Measurements from ENCODE around the gene RPL10.
A peak's percentile ranks its signal among the peaks of the same experiment; 100 is the strongest.

RPL10 gene

DNA sequence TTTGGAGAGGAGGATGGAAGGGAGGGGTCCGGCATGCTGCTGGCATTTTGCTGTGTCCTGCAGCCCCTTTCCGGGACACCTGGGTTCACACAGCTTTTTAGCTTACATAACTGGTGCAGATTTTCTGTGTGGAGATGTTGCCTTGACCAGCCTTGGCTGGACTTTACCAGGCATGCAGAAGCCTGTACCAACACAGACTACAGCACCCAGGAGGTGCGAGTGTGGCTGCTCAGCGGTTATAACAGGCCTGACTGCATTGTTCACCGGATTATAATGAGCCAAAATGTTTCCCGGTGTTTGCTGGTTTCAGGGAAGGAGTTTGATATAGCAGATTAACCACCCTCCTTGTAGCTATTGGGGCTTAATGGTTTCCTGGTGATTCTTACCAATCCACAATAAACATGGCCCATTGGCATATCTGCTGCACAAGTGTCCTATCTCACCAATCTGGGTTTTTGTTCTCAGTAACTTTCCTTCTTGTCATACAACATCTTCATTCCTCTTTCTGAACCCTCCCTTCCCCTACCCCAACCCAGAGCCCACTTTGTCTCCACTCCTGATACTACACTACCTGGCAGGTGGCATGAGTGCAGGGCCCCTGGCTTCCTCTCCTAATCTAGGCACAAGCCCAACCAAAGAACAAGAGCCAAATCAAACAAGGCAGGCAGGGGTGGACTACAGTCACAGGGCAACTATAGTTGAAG lies 3.9 kb downstream of the RPL10 start:
- DNase-seq = no peak

DNA sequence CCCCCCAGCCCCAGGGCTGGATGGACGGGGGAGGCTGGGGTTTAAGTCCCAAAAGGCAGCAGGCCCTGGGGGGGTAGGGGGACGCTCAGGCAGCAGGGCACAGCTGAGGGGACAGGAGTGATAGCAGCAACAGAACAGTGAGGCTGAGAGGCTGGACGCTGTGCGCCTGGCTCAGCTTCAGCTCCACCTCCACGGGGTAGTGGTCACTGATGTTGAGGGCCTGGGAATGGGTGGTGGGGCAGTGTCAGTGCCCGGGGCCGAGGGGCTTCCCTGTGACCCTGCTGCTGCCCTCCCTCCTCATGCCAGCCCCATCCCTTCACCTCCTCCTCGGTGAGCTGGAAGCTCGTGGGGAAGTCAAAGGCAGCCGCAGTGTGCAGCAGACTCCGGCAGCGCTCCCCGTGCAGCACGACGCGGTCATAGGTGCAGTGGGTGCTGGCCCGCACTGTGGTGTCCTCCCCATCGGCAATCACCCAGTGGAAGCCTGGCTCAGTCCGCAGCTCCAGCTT lies 4.5 kb downstream of the RPL10 start:
- DNase-seq = no peak

- DNase-seq = no peak
These were observed 5.0 kb downstream of the RPL10 start for GRCh38 chrX:154403192-154403591.

DNA sequence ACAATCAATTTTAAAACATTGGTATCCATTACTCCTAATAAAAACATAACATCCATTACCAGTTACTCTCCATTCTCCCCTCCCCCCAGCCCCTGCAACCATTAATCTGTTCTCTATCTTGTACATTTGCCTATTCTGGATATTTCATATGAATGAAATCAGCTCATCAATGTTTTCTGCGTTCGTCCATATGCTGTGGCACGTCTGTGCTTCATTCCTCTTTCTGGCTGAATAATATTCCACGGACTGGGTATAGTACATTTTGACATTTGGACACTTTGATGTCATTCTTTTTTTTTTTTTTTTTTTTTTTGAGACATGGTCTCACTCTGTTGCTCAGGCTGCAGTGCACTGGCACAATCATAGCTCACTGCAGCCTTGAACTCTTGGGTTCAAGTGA lies 5.7 kb downstream of the RPL10 start:
- DNase-seq = no peak

DNA sequence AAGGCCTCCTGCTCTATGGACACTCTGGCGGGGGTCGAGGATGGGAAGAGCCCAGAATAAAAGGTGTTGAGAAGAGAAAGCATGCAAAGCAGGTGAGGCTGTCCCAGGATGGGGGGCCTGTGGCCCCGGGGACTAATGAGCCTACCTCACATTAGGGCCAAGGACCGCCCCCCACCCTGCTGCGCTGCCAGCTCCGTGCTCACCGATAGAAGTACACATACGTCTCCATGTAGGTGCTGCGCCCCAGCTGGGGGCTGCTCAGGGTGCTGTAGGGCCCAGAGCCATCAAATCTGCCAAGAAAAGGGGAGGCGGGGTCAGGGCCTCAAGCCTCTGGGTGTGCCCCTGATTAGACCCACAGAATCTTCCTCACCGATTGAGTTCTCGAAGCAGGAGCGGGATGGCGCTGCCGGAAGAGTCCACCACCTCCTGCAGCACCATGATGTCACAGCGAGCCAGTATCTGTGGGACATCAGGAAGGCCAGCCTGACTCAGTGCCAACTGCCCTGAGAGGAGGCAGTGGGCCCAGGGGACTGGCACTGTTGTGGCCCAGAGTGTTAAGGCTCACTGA lies 6.5 kb downstream of the RPL10 start:
- no peak for DNase-seq

- no peak for DNase-seq
These were observed 10.6 kb downstream of the RPL10 start for GRCh38 chrX:154408659-154409221.

GRCh38 chrX:154409222-154409871 lies 11.2 kb downstream of the RPL10 start, which contains the start of gene DNASE1L1:
DNASE1L1 (minus strand) TSS chrX:154409254; CDS start chrX:154405568, 3,686 bp downstream.
- no peak for DNase-seq

DNA sequence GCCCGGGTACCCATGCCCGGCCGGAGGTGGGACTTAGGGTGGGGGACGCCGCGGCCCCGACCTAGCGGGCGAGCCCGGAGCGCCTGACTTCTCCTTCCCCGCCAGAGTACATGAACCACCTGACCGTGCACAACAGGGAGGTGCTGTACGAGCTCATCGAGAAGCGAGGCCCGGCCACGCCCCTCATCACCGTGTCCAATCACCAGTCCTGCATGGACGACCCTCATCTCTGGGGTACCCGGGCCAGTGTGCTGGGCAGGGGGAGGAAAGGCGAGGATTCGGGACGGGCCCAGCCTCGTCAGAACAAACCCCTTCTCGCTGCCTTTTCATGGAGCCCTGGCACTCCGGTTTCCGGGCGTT lies 13.8 kb downstream of the RPL10 start:
- peak; percentile 5 for DNase-seq

- no peak for DNase-seq
These were observed 14.3 kb downstream of the RPL10 start for GRCh38 chrX:154412468-154412867.

GRCh38 chrX:154413142-154413541 lies 15.0 kb downstream of the RPL10 start:
- no peak for DNase-seq

DNA sequence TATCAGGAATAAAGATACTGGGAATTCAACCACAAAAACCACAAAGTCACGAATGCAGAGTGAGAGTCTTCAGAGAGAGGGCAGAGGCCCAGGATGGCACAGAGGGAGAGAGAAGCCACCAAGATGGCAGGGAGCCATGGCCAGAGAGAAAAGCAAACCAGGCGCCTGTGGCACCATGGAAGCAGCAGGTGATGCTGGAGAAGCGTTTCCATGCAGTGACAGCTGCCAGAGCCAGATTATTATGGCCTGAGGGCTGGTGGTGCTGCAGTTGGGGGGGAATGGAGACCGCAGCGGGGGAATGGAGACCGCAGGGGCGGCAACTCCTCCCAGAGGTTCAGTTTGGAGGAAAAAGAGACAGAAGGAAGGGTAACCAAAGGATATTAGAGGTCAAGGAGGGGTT lies 19.0 kb downstream of the RPL10 start:
- no peak for DNase-seq

GRCh38 chrX:154419189-154419588 lies 21.0 kb downstream of the RPL10 start:
- no peak for DNase-seq

GRCh38 chrX:154419688-154420401 lies 21.7 kb downstream of the RPL10 start:
- DNase-seq = no peak

DNA sequence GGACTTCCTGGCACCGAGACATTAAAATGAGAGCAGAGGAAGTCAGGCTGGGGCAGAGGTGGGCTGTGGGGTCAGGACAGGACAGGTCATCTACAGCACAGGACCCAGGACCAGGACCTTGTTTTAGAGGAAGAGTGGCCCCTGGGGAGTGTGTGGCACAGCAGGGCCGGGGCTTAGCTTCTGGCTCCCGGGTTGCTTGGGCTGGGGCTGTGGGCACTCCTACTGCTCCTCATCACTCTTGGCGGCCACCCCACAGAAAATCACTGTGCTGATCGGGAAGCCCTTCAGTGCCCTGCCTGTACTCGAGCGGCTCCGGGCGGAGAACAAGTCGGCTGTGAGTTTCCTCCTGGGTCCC lies 22.2 kb downstream of the RPL10 start:
- no peak for DNase-seq

- no peak for DNase-seq
These were observed 29.0 kb downstream of the RPL10 start for GRCh38 chrX:154426916-154427770.

GRCh38 chrX:154428176-154429171 lies 30.3 kb downstream of the RPL10 start, which contains the start of gene ATP6AP1:
ATP6AP1 (plus strand) TSS chrX:154428677; CDS start chrX:154428693, 16 bp downstream.
- peak; percentile 65 for DNase-seq

DNA sequence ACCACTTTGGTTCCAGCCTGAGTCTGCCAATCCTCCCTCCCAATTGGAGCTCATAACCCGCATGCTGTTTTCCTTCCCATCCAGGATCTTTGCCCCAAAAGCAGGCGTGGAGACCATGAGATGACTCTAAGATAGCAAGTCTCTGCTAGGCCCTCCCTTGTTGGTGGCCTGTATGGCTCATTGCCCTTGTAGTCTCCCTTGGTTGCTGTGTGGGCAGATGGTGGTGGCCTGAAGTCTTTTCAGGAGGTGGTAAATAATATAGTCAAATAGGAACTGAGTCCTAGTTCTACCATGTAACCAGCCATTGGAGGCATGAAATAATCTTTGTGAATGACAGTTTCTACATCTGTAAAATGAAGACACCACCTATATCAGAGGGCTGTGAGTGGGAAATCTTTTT lies 31.5 kb downstream of the RPL10 start:
- DNase-seq = no peak

DNA sequence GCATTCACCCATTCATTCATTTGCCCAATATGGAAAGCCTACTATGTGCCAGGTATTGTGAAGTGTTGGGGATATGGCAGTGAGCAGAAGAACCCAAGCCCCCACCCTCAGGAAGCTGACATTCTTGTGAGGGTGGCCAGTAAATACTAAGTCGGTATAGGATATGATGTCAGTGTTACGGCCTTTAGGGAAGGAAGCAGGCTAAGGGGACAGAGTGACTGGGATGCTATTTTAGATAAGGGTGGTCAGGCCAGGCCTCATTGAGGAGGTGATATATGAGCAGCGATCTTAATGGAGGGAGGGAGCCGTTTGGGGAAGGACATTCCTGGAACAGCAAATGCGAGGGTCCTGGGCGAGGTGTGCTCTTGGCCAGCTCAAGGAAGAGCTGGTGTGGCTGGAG lies 32.3 kb downstream of the RPL10 start:
- DNase-seq = no peak

DNA sequence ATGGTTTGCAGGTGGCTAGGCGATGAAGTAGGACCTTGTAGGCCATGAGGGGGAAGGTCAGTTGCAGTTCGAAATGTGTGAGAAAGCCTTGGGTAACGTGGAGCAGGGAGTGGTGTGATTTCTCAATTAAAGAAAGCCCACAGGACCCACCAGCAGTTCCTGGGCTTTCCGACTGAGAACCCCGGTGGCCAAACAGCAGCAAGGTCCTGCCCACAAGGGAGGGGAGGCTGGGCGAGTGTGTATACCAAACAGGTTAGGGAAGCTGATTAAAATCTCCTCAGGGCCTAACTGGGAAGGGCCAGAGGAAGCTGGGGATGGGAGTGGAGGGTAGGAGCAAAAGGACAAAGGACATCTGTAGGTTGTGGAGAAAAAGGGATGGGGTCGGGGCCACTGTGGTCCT lies 32.7 kb downstream of the RPL10 start:
- DNase-seq = no peak

DNA sequence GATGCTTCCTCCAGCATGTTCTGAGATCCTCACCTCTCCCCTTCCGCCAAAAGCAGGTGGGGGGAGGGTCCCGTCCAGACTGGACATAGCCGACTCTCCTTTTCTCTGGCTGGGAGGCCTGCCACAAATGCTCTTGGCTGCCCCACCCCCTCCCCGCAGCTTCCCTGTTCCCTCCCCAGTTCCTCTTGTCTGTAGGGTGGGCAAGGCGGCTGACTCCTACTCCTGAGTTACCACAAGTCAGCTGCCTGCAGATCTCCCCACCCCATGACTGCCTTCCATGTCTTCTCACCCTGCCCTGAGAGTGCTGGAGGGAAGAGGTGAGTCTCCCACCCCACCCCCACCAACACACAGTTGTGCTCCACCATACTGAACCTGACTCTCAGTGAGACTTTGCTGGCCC lies 33.2 kb downstream of the RPL10 start:
- no peak for DNase-seq

DNA sequence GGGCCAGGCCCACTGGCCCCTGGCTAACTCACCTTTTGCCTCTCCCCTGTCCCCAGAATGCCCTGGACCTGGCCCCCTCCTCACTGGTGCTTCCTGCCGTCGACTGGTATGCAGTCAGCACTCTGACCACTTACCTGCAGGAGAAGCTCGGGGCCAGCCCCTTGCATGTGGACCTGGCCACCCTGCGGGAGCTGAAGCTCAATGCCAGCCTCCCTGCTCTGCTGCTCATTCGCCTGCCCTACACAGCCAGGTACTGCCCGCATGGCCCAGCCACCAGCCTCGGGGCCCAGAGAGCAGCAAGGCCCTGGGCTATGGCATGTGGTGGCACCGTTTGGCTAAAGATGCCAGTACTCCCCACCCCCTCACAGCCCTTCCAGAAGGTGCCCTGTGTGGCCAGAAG lies 34.0 kb downstream of the RPL10 start:
- DNase-seq = no peak

All from NCI-H1048 (cell line).